Measurements from ENCODE around the gene RAD51.

The RAD51 gene

GRCh38 chr15:40721701-40722100 is 26.7 kb downstream of the RAD51 start:
- in situ Hi-C loops (cut with MboI; ENCODE audit: low sequenced_read_pairs): no loop called here

- in situ Hi-C loops (cut with MboI; ENCODE audit: low sequenced_read_pairs): no loop called here
These were observed 27.4 kb downstream of the RAD51 start for GRCh38 chr15:40722354-40722753.

GRCh38 chr15:40722934-40723333 is 28.0 kb downstream of the RAD51 start:
- in situ Hi-C loops (cut with MboI; ENCODE audit: low sequenced_read_pairs): no loop called here

GRCh38 chr15:40723919-40724318 is 28.9 kb downstream of the RAD51 start:
- in situ Hi-C loops (cut with MboI; ENCODE audit: low sequenced_read_pairs): no loop called here

- in situ Hi-C loops (cut with MboI; ENCODE audit: low sequenced_read_pairs): no loop called here
These were observed 36.1 kb downstream of the RAD51 start for GRCh38 chr15:40731034-40731433.

- in situ Hi-C loops (cut with MboI; ENCODE audit: low sequenced_read_pairs): no loop called here
These were observed 41.6 kb downstream of the RAD51 start for GRCh38 chr15:40736575-40736974.

- in situ Hi-C loops (cut with MboI; ENCODE audit: low sequenced_read_pairs): no loop called here
These were observed 42.1 kb downstream of the RAD51 start for GRCh38 chr15:40737048-40737447.

GRCh38 chr15:40739047-40739446 is 44.1 kb downstream of the RAD51 start:
- in situ Hi-C loops (cut with MboI; ENCODE audit: low sequenced_read_pairs): no loop called here

GRCh38 chr15:40739854-40740253 is 44.9 kb downstream of the RAD51 start:
- in situ Hi-C loops (cut with MboI; ENCODE audit: low sequenced_read_pairs): no loop called here

- in situ Hi-C loops (cut with MboI; ENCODE audit: low sequenced_read_pairs): no loop called here
These were observed 48.5 kb downstream of the RAD51 start for GRCh38 chr15:40743485-40743901.

GRCh38 chr15:40743921-40744814 is 49.2 kb downstream of the RAD51 start:
- in situ Hi-C loops (cut with MboI; ENCODE audit: low sequenced_read_pairs): no loop called here

GRCh38 chr15:40744815-40745152 is 49.8 kb downstream of the RAD51 start:
- in situ Hi-C loops (cut with MboI; ENCODE audit: low sequenced_read_pairs): no loop called here

- in situ Hi-C loops (cut with MboI; ENCODE audit: low sequenced_read_pairs): no loop called here
These were observed 52.0 kb downstream of the RAD51 start for GRCh38 chr15:40746916-40747418.

GRCh38 chr15:40747685-40748631 is 53.0 kb downstream of the RAD51 start:
- in situ Hi-C loops (cut with MboI; ENCODE audit: low sequenced_read_pairs): no loop called here

GRCh38 chr15:40749151-40749630 is 54.2 kb downstream of the RAD51 start:
- in situ Hi-C loops (cut with MboI; ENCODE audit: low sequenced_read_pairs): no loop called here

GRCh38 chr15:40750885-40751284 is 55.9 kb downstream of the RAD51 start:
- in situ Hi-C loops (cut with MboI; ENCODE audit: low sequenced_read_pairs): no loop called here

GRCh38 chr15:40751745-40752144 is 56.8 kb downstream of the RAD51 start:
- in situ Hi-C loops (cut with MboI; ENCODE audit: low sequenced_read_pairs): no loop called here

- in situ Hi-C loops (cut with MboI; ENCODE audit: low sequenced_read_pairs): no loop called here
These were observed 59.6 kb downstream of the RAD51 start for GRCh38 chr15:40754574-40754882.

GRCh38 chr15:40754883-40755811 is 60.2 kb downstream of the RAD51 start, which contains the start of gene RMDN3:
RMDN3 (minus strand) TSS chr15:40755254; CDS start chr15:40754783, 471 bp downstream.
- in situ Hi-C loops (cut with MboI; ENCODE audit: low sequenced_read_pairs): no loop called here

- in situ Hi-C loops (cut with MboI; ENCODE audit: low sequenced_read_pairs): no loop called here
These were observed 60.8 kb downstream of the RAD51 start for GRCh38 chr15:40755812-40756208.

Data from HL-60/S4 treated with retinoic acid at 250 ng/mL for 4 days and 3 days (cell line).